Measurements from ENCODE around the gene KCNMB3. TPM values are rescaled to one million over a fixed set of nuclear protein-coding genes. Genes with fewer than 3 reads are reported as not detected.
"Not testable (repeated sequence)": the region's sequence is repeated elsewhere in the genome, so short reads cannot be mapped to it uniquely, and the experiment has no call there.

The KCNMB3 gene
- total RNA-seq, 6 experiments from 2014 or later: 0.26 to 0.66 (median 0.49) TPM

DNA sequence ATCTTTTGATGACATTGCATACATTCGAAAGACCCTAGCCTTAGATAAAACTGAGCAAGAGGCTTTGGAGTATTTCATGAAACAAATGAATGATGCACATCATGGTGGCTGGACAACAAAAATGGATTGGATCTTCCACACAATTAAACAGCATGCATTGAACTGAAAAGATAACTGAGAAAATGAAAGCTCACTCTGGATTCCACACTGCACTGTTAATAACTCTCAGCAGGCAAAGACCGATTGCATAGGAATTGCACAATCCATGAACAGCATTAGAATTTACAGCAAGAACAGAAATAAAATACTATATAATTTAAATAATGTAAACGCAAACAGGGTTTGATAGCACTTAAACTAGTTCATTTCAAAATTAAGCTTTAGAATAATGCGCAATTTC is 16.7 kb downstream of the KCNMB3 start:
- no peaks in the 10 kb centered on the region for H3K9me3 Mint-ChIP-seq
- no peak overlapping the region for H3K27ac Mint-ChIP-seq
- no peak for DNase-seq
- no peak overlapping the region for H3K4me3 Mint-ChIP-seq
- TF ChIP-seq, protein P1, sequence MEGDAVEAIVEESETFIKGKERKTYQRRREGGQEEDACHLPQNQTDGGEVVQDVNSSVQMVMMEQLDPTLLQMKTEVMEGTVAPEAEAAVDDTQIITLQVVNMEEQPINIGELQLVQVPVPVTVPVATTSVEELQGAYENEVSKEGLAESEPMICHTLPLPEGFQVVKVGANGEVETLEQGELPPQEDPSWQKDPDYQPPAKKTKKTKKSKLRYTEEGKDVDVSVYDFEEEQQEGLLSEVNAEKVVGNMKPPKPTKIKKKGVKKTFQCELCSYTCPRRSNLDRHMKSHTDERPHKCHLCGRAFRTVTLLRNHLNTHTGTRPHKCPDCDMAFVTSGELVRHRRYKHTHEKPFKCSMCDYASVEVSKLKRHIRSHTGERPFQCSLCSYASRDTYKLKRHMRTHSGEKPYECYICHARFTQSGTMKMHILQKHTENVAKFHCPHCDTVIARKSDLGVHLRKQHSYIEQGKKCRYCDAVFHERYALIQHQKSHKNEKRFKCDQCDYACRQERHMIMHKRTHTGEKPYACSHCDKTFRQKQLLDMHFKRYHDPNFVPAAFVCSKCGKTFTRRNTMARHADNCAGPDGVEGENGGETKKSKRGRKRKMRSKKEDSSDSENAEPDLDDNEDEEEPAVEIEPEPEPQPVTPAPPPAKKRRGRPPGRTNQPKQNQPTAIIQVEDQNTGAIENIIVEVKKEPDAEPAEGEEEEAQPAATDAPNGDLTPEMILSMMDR (IDR thresholded peaks at IDR 0.05): no peak
- no peaks in the 10 kb centered on the region for H3K27me3 Mint-ChIP-seq (ENCODE audit: insufficient read depth)
- peaks cover 17% of the 10 kb centered on the region; the same call in 1 of the 2 replicates for H3K36me3 Mint-ChIP-seq (ENCODE audit: low read depth)
- no peaks in the 10 kb centered on the region for H3K4me1 Mint-ChIP-seq (ENCODE audit: low read depth)

DNA sequence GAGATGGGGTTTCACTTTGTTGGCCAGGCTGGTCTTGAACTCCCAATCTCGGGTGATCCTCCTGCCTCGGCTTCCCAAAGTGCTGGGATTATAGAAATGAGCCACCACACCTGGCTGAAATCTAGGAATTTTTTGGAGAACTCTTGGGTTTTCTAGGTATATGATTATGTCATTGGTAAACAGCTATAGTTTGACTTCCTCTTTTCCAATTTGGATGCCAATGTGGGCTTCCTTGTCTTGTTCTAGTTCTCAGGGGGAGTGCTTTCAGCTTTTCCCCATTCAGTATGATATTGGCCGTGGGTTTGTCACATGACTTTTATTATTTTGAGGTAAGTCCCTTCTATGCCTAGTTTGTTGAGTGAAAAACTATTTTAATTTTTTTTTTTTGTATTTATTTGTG is 17.9 kb downstream of the KCNMB3 start:
- H3K4me1 Mint-ChIP-seq (ENCODE audit: low read depth): no peaks in the 10 kb centered on the region
- peaks cover 17% of the 10 kb centered on the region; the same call in 1 of the 2 replicates for H3K36me3 Mint-ChIP-seq (ENCODE audit: low read depth)
- TF ChIP-seq, protein P1 (IDR thresholded peaks at IDR 0.05): no peak
- H3K27ac Mint-ChIP-seq: no peak overlapping the region
- H3K27me3 Mint-ChIP-seq (ENCODE audit: insufficient read depth): no peaks in the 10 kb centered on the region
- no peak overlapping the region for H3K4me3 Mint-ChIP-seq
- no peak for DNase-seq
- no peaks in the 10 kb centered on the region for H3K9me3 Mint-ChIP-seq

DNA sequence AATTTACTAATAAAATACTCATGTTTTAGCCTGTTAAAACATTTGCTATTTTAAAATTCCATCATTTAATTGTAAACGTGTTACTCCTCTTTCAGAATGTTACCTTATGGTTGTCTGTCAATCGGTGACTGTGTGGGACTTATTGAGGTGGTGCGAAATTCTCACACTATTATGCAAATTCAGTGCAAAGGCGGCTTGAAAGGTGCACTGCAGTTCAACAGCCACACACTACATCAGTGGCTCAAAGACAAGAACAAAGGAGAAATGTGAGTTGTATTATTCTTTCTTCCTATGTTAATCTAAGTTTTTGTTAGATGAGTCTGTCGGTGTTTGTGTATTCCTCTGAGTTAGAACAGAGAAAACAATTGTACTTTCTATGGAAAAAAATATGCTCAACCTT is 21.7 kb downstream of the KCNMB3 start:
- Mint-ChIP-seq H3K9me3 (no peaks in the 10 kb centered on the region), H3K36me3 (ENCODE audit: low read depth) (peaks cover 15% of the 10 kb centered on the region; the same call in 1 of the 2 replicates), H3K27me3 (ENCODE audit: insufficient read depth) (no peaks in the 10 kb centered on the region), H3K4me1 (ENCODE audit: low read depth) (peaks cover 8% of the 10 kb centered on the region), H3K27ac (no peak overlapping the region), H3K4me3 (no peak overlapping the region)
- TF ChIP-seq, protein P1 (IDR thresholded peaks at IDR 0.05): no peak
- DNase-seq: no peak

DNA sequence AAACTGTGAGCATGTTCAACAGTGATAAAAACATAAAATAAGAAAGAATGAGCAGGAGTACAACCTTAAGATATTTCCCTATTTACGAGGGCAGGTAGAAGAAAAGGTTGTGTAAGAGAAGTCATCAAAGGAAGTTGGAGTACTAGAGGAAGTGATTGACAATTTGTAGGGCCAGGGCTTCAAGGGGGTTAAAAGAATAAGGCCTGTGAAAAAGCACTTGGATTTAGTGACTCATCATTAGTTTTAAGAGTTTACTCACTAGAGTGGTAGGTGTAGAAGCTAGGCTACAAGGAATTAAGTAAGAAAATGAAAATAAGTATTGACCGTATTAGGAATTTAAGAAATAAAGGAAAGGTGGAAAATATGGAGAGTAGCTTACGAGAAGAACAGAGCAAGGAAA is 23.6 kb downstream of the KCNMB3 start:
- H3K4me1 Mint-ChIP-seq (ENCODE audit: low read depth): peaks cover 8% of the 10 kb centered on the region
- DNase-seq: no peak
- TF ChIP-seq, protein P1 (IDR thresholded peaks at IDR 0.05): no peak
- no peaks in the 10 kb centered on the region for H3K27me3 Mint-ChIP-seq (ENCODE audit: insufficient read depth)
- H3K36me3 Mint-ChIP-seq (ENCODE audit: low read depth): peaks cover 17% of the 10 kb centered on the region; the same call in 1 of the 2 replicates
- H3K4me3 Mint-ChIP-seq: no peak overlapping the region
- H3K9me3 Mint-ChIP-seq: no peaks in the 10 kb centered on the region
- peak overlapping the region; percentile 6; the same call in 1 of the 2 replicates for H3K27ac Mint-ChIP-seq

DNA sequence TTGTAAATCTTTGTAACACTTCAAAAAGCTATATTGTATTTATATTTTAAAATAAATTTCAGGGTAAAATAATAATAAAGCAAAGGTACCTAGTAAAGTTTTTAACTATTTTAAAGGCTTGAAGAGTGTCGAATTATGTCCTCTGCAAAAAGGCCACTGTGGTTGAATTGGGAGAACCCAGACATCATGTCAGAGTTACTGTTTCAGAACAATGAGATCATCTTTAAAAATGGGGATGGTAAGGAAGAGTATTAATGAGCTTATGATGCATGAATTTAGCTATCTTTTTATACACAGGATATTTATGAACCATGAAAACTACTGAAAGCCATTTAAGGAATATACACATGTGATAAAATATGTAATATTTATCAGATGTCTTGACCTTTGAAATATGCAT is 26.3 kb downstream of the KCNMB3 start:
- Mint-ChIP-seq H3K27ac (no peak overlapping the region), H3K27me3 (ENCODE audit: insufficient read depth) (no peaks in the 10 kb centered on the region), H3K4me1 (ENCODE audit: low read depth) (peaks cover 8% of the 10 kb centered on the region), H3K9me3 (no peaks in the 10 kb centered on the region), H3K36me3 (ENCODE audit: low read depth) (peaks cover 10% of the 10 kb centered on the region; the same call in 1 of the 2 replicates), H3K4me3 (no peak overlapping the region)
- DNase-seq: no peak
- TF ChIP-seq, protein P1 (IDR thresholded peaks at IDR 0.05): no peak

DNA sequence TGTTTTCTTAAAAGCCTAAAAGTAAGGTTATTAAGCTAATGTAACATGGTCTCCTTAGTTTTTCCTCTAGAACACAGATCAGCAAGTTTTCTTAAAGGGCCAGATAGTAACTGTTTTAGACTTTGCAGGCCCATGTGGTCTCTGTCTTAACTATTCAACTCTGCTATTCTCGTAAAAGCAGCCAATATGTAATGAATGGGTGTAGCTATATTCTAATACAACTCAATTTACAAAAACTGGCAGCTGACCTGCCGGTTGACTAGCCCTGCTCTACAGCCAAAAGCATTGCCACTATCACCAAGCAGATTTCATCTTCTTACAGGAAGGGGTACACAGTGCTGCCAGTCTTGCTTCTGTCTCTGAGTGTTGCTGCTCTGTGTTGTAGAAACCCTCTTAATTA is 27.4 kb downstream of the KCNMB3 start:
- DNase-seq: no peak
- no peak overlapping the region for H3K4me3 Mint-ChIP-seq
- H3K36me3 Mint-ChIP-seq (ENCODE audit: low read depth): peaks cover 10% of the 10 kb centered on the region; the same call in 1 of the 2 replicates
- H3K9me3 Mint-ChIP-seq: no peaks in the 10 kb centered on the region
- H3K27me3 Mint-ChIP-seq (ENCODE audit: insufficient read depth): no peaks in the 10 kb centered on the region
- H3K4me1 Mint-ChIP-seq (ENCODE audit: low read depth): peaks cover 13% of the 10 kb centered on the region
- TF ChIP-seq, protein P1 (IDR thresholded peaks at IDR 0.05): no peak
- no peak overlapping the region for H3K27ac Mint-ChIP-seq

DNA sequence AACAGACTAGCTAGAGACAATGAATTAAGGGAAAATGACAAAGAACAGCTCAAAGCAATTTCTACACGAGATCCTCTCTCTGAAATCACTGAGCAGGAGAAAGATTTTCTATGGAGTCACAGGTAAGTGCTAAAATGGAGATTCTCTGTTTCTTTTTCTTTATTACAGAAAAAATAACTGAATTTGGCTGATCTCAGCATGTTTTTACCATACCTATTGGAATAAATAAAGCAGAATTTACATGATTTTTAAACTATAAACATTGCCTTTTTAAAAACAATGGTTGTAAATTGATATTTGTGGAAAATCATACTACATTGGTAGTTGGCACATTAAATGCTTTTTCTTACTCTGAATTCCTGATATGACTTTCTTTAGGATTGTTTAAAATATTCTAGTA is 32.7 kb downstream of the KCNMB3 start:
- not testable (repeated sequence) for DNase-seq; H3K27me3 Mint-ChIP-seq (ENCODE audit: insufficient read depth); H3K4me1 Mint-ChIP-seq (ENCODE audit: low read depth); H3K4me3 Mint-ChIP-seq; H3K27ac Mint-ChIP-seq; H3K9me3 Mint-ChIP-seq
- H3K36me3 Mint-ChIP-seq (ENCODE audit: low read depth): peaks cover 10% of the 10 kb centered on the region; the same call in 1 of the 2 replicates

DNA sequence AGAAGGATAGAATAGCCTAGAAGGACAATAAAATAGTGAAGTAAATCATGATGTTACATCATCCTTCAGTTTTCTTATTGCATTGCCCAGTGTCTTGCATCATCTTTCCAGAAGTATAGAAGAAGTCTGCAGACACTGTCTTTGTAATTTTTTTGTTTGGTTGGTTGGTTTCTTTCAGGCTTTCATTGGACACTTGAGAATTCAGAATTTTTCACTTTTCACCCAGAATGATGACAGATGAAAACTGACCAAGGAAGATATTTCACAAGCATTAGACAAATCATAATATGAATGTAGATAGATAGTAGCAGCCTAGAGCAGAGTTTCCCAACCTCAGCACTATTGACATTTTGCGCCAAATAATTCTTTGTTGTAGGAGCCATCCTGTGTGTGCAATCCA is 35.4 kb downstream of the KCNMB3 start:
- not testable (repeated sequence) for H3K27me3 Mint-ChIP-seq (ENCODE audit: insufficient read depth); H3K9me3 Mint-ChIP-seq; H3K4me1 Mint-ChIP-seq (ENCODE audit: low read depth); H3K27ac Mint-ChIP-seq; DNase-seq; H3K36me3 Mint-ChIP-seq (ENCODE audit: low read depth); H3K4me3 Mint-ChIP-seq
